Measurements from ENCODE around the gene KRT82. TPM values are rescaled to one million over a fixed set of nuclear protein-coding genes. Genes with fewer than 3 reads are reported as not detected.

Gene KRT82
- total and polyA plus RNA-seq, 2 of the 8 experiments (the other 6 are each of a cell fraction or from before 2014, with no cell fraction given), result not detected

GRCh38 chr12:52400906-52401305 is 5.2 kb downstream of the KRT82 start (continued):
- TF ChIP-seq, protein P1, sequence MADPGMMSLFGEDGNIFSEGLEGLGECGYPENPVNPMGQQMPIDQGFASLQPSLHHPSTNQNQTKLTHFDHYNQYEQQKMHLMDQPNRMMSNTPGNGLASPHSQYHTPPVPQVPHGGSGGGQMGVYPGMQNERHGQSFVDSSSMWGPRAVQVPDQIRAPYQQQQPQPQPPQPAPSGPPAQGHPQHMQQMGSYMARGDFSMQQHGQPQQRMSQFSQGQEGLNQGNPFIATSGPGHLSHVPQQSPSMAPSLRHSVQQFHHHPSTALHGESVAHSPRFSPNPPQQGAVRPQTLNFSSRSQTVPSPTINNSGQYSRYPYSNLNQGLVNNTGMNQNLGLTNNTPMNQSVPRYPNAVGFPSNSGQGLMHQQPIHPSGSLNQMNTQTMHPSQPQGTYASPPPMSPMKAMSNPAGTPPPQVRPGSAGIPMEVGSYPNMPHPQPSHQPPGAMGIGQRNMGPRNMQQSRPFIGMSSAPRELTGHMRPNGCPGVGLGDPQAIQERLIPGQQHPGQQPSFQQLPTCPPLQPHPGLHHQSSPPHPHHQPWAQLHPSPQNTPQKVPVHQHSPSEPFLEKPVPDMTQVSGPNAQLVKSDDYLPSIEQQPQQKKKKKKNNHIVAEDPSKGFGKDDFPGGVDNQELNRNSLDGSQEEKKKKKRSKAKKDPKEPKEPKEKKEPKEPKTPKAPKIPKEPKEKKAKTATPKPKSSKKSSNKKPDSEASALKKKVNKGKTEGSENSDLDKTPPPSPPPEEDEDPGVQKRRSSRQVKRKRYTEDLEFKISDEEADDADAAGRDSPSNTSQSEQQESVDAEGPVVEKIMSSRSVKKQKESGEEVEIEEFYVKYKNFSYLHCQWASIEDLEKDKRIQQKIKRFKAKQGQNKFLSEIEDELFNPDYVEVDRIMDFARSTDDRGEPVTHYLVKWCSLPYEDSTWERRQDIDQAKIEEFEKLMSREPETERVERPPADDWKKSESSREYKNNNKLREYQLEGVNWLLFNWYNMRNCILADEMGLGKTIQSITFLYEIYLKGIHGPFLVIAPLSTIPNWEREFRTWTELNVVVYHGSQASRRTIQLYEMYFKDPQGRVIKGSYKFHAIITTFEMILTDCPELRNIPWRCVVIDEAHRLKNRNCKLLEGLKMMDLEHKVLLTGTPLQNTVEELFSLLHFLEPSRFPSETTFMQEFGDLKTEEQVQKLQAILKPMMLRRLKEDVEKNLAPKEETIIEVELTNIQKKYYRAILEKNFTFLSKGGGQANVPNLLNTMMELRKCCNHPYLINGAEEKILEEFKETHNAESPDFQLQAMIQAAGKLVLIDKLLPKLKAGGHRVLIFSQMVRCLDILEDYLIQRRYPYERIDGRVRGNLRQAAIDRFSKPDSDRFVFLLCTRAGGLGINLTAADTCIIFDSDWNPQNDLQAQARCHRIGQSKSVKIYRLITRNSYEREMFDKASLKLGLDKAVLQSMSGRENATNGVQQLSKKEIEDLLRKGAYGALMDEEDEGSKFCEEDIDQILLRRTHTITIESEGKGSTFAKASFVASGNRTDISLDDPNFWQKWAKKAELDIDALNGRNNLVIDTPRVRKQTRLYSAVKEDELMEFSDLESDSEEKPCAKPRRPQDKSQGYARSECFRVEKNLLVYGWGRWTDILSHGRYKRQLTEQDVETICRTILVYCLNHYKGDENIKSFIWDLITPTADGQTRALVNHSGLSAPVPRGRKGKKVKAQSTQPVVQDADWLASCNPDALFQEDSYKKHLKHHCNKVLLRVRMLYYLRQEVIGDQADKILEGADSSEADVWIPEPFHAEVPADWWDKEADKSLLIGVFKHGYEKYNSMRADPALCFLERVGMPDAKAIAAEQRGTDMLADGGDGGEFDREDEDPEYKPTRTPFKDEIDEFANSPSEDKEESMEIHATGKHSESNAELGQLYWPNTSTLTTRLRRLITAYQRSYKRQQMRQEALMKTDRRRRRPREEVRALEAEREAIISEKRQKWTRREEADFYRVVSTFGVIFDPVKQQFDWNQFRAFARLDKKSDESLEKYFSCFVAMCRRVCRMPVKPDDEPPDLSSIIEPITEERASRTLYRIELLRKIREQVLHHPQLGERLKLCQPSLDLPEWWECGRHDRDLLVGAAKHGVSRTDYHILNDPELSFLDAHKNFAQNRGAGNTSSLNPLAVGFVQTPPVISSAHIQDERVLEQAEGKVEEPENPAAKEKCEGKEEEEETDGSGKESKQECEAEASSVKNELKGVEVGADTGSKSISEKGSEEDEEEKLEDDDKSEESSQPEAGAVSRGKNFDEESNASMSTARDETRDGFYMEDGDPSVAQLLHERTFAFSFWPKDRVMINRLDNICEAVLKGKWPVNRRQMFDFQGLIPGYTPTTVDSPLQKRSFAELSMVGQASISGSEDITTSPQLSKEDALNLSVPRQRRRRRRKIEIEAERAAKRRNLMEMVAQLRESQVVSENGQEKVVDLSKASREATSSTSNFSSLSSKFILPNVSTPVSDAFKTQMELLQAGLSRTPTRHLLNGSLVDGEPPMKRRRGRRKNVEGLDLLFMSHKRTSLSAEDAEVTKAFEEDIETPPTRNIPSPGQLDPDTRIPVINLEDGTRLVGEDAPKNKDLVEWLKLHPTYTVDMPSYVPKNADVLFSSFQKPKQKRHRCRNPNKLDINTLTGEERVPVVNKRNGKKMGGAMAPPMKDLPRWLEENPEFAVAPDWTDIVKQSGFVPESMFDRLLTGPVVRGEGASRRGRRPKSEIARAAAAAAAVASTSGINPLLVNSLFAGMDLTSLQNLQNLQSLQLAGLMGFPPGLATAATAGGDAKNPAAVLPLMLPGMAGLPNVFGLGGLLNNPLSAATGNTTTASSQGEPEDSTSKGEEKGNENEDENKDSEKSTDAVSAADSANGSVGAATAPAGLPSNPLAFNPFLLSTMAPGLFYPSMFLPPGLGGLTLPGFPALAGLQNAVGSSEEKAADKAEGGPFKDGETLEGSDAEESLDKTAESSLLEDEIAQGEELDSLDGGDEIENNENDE (IDR thresholded peaks at IDR 0.05; ENCODE audit: insufficient replicate concordance, low read length), result no peak
- no peak for TF ChIP-seq FOSL1 (IDR thresholded peaks at IDR 0.05; ENCODE audit: insufficient read depth, low read depth, low read length)
- TF ChIP-seq RXRA (IDR thresholded peaks at IDR 0.05; ENCODE audit: insufficient read depth, low read depth, low read length), result no peak
- TF ChIP-seq YY1 (IDR thresholded peaks at IDR 0.05; ENCODE audit: low read depth, low read length), result no peak
- no peak for TF ChIP-seq HDAC6 (IDR thresholded peaks at IDR 0.05; ENCODE audit: low read depth, low read length)
- TF ChIP-seq CHD2 (IDR thresholded peaks at IDR 0.05; ENCODE audit: low read length), result no peak
- TF ChIP-seq CTBP2 (IDR thresholded peaks at IDR 0.05; ENCODE audit: borderline replicate concordance, insufficient read depth, insufficient read length, low read length), result no peak
- no peak for TF ChIP-seq GTF2F1 (IDR thresholded peaks at IDR 0.05; ENCODE audit: borderline replicate concordance, low read depth, low read length)
- no peak for TF ChIP-seq CEBPB (IDR thresholded peaks at IDR 0.05; ENCODE audit: low read depth, low read length)
- TF ChIP-seq NRF1 (IDR thresholded peaks at IDR 0.05; ENCODE audit: low read depth, low read length), result no peak
- TF ChIP-seq RNF2 (IDR thresholded peaks at IDR 0.05; ENCODE audit: borderline replicate concordance, low read depth, low read length, missing control alignments, poor library complexity, severe bottlenecking), result no peak
